ENCODE results near the gene PEX7.
"Not testable (repeated sequence)": the region's sequence is repeated elsewhere in the genome, so short reads cannot be mapped to it uniquely, and the experiment has no call there.

DNA sequence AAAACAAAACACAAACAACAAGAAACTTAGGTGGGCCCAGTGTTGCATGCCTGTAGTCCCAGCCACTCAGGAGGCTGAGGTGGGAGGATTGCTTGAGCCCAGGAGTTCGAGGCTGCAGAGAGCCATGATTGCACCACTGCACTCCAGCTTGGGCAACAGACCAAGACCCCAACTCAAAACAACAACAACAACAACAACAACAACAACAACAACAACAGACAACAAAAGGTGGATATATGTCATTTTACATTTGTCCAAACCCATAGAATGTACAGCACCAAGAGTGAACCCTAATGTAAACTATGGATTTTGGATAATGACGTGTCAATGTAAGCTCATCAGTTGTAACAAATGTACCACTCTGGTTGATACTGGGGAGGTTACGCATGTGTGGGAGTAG is 127.6 kb downstream of the PEX7 start:
- TF ChIP-seq CTCF (IDR thresholded peaks at IDR 0.05; ENCODE audit: low read depth, low read length, poor library complexity, severe bottlenecking); EZH2phosphoT487 (IDR thresholded peaks at IDR 0.05; ENCODE audit: borderline replicate concordance, low read length): not testable (repeated sequence)
